NCI-H510A (cell line): ENCODE measurements around the gene CMIP.
A peak's percentile ranks its signal among the peaks of the same experiment; 100 is the strongest.

ENCODE experiments used
- DNase-seq: peaks from one replicate; lab custom pipeline; 2025; lab: John Stamatoyannopoulos, UW

The CMIP gene

DNA sequence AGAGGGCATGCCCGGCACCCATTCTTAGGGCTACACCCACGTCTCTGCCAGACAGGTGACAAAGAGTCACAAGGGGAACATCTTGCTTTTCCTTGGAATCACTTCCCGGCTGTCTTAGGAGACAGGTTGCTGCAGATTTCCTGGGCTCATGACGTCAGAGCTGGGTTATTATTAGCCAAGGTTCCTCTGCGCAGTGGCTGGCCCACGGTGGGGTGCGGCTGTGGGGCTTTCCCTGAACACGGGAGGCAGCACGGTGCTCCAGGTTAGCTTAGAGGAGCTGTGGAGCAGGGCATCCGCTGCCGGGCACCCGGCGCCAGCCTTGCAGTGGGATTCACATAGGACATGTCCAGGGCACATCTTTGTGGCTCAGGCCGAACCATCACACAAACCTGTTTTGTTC lies 216.5 kb downstream of the CMIP start:
- DNase-seq, result no peak

DNA sequence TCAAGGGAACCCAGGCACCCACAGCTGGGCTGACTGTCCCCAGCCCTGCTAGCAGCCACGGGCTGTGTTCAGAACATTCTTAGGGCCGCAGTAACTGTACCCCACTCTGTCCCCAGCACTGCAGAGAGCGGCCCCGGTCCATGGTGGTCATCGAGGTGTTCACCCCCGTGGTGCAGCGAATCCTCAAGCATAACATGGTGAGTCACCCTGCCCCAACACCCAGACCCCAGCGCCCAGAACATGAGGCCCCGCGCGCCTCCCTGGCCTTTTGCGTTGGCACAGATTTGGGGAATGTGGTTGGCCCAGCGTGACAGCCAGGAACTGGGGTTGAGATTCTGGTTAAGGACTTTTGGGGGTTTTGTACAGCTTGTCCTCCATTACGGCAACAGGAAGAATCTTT lies 219.5 kb downstream of the CMIP start:
- DNase-seq, result no peak

DNA sequence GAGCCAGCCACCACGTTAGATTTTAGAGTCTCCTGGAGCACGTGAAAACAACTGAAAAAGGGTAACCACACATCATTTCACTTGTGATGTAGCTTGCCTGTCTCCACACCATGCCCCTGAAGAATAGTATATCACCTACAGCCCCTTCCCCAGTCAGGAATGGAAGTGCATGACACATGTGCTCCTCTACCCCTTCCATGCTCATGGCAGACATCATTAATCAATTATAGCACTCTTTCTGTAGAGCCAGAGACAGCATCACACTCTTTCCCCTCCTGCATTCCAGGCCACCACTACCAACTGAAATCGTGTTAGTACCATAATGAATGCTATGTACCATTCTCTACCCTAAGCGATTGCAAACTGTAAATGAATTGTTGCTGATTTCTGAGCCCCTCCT lies 221.0 kb downstream of the CMIP start:
- DNase-seq, result no peak

DNA sequence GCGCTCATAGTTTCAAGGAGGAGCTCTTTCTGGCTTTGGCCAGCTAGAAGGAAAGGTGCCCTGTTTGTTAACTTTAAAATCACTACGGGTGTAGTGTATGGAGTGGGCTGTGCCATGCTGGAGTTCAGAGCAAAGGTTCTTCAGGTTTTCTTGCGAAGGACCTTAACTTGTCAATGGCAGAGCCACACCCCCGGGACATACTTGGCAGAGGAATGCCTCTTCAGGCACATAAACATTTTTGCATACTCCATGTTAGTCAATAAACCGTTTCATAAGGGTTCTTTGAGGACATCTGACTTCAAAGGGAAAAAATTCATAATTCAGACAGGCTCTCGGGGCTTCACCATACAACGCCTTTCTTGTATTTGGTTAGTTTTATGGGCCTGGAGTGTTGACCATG lies 221.5 kb downstream of the CMIP start:
- no peak for DNase-seq

DNA sequence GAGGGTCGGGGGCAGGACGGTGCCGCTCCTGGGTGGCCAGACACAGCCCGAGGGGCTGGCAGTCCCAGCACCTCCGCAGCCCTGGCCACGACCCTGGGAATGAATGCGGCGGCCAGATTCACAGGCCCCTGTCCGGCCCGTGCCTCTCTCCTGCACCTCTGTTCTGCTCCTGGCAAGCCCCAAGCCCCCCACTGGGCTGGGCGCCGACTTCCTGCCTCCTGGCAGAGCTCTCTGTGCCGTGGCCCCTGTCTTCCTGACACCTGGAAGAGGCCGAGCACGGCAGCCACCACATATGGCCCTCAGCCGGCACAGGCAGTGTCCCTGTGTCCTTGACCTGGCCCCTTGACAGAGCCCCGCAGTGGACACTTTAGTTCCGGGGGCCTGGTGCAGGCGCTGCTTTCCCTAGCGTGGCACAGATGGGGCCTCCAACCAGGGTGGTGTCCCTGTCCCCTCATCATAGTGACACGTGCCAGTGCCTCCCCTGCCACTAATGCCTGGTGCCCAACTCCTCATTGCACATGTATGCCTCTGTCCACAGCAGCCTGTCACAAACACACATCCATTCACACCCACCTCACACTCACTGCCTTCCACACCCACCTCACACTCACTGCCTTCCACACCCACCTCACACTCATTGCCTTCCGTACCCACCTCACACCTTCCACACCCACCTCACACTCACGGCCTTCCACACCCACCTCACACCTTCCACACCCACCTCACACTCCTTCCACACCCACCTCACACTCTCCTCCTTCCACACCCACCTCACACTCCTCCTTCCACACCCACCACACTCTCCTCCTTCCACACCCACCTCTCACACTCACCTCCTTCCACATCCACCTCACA lies 223.9 kb downstream of the CMIP start:
- DNase-seq, result no peak

DNA sequence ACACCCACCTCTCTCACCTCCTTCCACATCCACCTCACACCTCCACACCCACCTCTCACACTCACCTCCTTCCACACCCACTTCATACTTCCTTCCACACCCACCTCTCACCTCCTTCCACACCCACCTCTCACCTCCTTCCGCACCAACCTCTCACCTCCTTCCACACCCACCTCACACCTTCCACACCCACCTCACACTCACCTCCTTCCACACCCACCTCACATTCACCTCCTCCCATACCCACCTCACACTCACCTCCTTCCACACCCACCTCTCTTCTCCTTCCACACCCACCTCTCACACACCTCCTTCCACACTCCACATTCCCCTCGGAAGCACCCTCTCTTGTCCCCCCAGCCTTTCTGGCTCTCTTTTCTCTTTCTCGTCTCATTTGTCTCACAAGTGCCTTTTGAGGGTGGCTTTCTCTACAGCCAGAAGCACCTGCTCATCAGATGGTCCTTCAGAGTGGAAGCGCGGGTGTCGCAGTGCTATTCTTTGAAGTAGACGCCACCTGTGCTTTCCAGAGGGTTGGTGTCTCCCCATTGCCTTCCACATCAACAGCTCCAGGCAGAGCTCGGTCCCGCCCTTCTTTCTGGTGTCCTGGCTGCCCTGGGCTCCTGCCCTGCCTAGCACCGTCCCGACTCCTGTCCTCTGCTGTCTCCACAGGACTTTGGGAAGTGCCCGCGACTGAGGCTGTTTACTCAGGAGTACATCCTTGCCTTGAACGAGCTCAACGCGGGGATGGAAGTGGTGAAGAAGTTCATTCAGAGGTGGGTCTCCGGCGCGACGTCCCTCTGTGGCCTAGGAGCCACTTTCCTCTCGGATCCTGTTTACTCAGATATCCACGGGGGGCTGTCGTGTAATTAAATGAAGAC lies 225.1 kb downstream of the CMIP start:
- DNase-seq, result peak; percentile 76

DNA sequence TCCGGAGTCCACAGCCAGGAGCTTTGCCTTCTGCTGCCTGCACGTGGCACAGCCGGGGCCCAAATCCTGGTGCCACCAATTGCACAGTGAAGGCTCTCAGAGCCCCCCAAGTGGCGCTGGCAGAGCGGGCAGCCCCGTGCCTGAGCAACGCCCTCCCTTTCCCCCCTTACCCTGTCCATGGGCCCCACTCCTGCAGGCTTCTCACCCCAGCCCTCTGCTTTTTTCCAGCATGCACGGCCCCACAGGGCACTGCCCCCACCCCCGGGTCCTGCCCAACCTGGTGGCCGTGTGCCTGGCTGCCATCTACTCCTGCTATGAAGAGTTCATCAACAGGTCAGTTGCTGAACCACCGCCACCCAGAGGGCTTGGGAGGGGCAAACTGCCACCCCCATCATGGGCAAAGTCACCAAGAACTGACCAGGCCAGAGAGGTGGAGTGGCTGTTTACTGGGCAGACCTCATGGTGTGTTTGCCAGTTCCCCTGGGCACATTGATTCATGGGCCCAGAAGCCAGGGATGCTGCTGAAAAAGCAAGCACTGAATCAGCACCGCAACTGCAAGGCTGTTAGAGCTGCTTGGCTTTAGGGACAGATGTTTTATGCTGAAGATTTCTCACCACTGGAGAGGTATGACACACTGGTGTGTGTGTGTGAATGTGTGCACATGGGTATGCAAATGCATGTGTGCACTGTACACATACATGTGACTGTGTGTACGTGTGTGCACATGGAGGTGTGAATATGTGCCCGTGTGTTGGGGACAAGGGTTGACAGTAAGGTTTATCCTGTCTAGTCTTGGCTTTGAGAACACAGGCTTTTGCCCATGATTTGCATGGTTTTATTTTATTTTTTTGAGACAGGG lies 227.4 kb downstream of the CMIP start:
- no peak for DNase-seq

DNA sequence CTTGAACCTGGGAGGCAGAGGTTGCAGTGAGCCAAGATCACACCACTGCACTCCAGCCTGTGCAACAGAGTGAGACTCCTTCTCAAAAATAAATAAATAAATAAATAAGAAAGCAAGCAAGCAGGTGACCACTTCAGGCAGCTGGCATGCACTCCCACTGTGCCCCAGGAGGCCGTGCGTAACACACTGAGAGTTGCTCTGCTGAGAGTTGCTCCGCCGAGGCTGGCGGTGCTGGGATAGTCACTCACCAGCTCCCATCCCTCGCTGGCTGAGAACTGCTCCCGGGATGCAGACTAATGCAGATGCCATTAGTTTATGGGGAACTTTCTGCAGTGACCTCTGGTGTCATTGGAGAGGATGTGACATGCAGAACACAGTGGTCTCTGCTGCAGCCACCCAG lies 228.8 kb downstream of the CMIP start:
- no peak for DNase-seq

DNA sequence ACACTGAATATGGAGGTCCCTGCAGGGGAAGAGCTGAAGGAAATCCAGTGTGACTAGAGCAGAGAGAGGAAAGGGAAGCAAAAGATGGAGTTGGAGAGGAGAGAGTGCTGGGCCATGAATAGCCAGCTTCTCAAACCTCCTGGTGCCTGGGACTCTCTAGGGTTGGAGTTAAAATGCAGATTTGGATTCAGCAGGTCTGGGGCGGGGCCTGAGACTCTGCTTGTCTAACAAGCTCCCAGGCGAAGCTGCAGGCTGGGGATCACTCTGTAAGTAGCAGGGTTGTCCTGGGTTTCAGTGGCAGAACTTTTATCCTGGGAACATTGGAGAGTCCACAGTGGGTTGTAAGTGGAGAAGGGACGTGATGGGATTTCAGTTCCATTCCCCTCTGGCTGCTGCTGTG lies 231.1 kb downstream of the CMIP start:
- no peak for DNase-seq

DNA sequence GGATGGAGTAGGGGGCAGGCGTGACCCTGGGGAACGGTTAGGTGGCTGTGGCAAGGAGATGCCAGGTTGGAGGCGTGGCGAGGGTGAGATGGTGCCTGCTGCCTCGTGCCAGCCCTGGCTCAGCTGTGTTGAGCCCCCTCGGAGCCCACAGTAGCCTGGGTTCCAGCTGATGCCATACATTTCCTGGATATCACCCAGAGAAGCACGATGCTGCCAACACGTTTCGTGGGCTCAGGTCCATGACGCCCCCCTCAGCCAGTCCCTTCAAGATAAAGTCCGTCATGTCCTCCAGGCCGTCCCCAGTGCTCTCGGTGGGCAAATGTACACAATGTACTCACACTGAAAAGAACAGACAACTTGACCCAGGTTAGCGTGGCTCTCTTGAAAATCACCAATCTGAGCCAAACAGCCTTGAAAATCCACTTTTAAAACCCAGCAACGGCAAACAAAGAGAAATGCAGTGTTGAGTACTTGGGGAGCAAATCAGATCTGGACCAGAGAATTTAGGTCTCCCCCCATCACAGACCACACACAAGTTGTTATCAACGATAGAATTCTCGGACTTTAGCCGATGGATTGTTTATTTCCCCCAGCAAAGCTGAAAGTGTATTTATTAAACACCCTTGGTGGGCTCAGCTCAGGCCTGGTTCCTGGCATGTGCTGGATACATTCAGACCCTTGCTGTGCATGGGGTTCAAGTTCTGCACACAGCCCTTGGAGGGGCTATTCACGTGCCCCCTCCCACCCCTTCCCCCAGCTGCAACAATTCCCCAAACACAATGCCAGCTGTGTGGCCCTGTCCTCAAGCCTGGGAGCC lies 231.7 kb downstream of the CMIP start:
- DNase-seq, result no peak

DNA sequence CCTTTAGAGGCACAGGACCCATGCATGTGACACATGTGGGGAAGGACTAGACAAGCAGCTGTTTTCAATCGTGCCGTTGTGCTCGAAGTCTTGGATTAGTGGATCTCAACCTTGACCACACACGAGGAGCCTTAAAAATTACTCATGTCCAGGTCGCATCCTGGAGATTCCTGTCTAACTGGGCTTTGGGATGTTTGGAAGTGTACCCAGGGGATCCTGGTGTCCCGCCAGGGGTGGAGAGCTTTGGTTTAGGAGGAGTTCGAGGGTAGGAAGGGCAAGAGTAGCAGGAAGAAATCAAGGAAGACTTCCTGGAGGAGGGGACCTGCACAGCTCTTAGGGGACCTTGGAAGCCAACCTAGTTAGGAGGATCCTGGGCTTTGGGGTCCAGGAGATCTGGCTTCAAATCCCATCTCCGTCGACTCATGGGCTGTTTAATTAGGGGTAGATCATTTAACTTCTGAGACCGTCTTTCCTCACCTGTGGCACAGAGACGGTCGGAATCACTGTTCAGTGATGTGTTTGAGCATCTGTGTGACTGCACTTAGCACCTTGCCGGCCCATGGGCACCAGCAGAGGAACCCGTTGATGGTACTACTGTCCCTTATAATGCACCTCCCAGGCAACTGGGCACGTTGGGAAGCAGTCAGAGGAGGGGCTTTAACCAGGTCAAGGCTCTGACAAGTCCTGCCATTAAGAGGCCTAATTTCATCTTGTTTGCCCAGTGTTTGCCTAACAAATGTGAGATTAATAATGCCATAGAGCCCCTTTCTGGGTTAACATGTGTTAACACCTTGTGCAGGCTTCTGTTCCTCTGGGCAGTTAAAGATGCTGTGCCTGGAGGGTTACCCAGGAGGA lies 232.5 kb downstream of the CMIP start:
- no peak for DNase-seq

DNA sequence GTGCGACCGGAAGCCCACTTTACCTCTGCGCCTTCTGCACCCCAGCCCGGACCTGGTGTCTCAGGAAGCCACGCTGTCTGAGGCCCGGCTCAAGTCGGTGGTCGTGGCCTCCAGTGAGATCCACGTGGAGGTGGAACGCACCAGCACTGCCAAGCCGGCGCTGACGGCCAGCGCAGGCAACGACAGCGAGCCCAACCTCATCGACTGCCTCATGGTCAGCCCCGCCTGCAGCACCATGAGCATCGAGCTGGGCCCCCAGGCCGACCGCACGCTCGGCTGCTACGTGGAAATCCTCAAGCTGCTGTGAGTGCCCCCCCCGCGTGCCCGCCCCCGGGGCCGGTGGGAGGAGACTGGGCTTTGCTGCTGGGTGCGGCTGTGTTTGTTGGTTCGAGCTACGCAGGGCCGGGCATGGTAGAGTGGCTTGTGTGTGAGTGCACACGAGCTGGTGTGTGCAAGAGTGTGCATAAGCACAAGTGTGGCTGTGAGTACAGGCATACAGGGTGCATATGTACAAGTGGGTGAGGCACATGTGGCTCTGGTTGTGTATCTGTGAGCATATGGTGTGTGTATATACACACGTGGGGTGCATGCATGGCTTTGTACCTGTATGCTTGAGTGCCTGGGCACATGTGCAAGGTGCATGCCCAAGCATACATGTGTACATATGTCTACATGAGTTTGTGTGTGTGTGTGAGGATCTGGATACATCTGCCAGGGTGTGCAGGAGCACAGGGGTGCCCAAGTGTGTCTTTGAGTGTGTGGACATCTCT lies 233.9 kb downstream of the CMIP start:
- no peak for DNase-seq

DNA sequence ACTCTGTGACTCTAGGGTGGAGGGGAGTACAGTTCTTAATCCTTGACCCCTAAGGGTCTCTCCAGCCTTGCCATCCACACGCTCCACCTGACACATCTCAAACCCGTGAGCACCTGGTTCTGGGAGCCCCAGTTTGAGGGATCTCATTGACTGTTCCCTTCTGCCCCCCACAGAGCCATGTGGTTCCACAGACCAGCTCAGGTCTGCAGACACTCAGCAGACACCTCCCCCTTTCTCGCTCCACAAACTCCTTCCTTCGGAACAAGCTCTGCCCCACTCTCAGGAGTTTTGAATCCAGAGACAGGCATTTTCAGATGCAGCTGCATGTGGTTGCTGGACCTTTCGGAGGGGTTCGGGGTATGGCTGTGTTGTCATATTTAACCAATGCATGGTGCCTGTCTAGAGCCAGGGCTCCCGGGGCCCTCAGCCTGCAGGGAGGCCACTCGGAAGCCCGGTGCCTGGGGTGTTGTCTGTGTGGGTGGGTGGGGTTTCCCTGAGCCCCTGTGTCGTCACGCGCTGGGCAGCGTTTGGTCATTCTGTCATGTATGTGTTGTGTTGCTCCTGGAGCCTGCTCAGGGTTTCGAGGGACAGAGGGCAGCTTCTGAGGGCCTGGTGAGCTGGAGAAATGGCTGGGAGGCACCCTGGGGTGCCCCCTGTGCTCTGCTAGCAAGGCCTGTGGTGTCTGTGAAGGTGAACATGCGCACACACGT lies 235.3 kb downstream of the CMIP start:
- DNase-seq, result no peak

DNA sequence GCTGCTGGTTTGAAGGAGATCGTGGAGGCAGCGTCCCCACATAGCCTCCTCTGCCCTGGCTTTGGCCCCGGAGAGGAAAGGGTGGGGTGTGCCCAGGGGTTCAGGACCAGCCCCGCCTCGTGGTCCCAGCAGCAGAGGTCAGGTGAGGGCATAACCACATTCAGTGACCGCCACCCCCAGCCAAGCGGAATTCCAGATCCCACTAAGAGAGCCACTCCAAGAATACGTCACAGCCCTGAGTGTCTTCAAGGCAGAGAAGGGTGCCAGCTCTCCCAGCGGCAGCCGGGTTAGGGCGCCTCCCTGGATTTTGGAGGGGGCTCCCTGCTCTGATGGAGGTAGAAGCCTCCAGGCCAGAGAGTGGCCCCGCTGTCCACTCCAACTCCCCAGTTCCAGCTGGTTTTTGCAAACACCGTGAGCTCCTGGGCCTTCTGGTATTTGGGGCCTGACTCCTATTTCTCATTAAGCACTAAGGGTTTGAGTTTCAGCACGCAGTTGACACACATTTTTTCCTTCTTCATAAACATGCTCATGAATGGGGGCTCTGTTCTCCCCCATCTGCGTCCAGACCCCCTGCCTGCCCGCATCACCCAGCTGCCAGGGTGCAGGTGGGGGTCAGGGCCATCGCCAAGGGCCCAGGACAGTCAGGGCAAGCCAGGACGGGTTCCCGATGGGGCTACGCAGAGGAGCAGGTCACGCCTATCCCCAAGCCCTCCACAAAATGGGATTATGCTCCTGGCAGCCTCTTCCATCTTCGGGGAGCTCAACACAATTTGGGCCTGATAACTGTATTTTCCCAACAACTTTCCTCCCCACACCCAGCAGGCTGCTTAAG lies 236.1 kb downstream of the CMIP start:
- DNase-seq, result no peak

DNA sequence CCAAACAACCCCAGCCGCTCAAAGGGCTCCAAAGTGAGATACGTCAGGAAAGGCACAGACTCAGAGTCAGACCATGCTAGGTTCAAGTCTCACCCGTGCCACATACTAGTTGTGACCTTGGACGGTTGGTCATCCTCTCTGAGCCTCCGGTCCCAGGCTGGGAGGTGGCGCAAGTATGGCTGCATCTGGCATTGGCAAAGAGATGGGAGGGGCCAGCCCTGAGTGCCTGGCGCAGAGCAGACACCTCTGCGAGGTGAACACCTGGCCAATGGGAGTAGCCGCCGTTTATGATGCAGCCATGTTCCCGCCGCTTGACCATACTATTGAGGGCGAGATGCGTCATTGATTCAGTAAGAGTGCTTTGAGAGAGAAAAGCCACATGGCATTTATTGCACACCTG lies 236.7 kb downstream of the CMIP start:
- no peak for DNase-seq

DNA sequence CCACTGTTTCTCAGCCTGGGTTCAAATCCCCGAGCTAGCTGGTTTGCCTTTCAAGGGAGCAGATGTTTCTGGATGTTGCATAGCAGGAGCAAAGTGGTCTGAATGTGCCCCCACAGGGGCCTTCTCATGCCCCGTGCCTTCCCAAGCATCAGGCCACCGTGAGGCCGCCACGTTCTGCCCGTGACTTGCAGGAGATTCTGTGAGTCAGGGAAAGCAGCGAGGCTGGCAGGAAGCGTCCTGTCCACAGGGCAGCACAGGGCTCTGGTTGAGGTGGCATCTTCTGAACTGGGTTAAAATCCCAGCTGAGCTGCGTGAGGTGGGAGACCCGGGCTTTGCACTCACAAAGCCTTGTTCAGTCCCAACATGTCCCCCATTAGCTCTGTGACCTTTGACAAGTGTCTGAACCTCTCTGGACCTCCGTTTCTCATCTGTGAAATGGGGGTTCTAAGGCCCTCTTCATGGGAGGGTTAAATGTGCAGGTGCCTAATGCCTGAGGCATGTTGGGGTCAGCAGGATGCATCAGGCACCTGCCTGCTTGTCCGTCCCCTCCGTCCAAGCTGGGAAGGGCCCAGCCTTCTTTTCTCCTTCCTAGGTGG lies 239.7 kb downstream of the CMIP start:
- DNase-seq, result no peak

DNA sequence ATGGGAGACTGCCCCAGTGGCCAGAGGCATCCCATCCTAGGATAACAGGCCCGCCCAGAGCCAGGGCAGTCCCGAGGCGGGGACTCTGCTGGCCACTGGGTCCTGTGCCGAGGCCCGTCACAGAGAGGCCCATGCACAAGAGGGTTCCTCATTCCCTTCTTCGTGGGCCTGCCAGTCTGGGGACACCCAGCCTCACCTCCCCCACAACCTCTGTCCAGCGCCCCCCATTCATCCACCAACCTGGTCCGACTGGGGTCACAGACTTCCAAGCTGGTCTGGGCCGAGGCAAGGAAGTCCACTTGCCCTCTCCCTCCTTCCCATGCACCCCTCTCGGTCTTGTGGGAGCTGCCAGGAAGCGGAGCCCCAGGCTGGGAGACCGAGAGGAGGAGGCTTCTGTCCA lies 240.3 kb downstream of the CMIP start:
- no peak for DNase-seq
